Calu3 (cell line): ENCODE results near the gene TSPAN31. TPM values are rescaled to one million over a fixed set of nuclear protein-coding genes. Genes with fewer than 3 reads are reported as not detected.

Experiments used
- BruUV-seq: library from RNA; stranded (reverse); fragments of 400-500 nt; replicated peaks from 2 replicates; lab custom pipeline; 2021; lab: Mats Ljungman, UMichigan
- CTCF ChIA-PET: fragments of 300-600 bp; sonication (Branson Sonifier 250); formaldehyde crosslinking; loops from one replicate; lab custom pipeline; 2022; ENCODE audit warnings: antibody characterized with exemption; lab: Charles Lee
- DNase-seq: peaks from one replicate; pipeline ENCODE4 v3.0.0; 2022
- H3K27ac Mint-ChIP-seq: one replicate; pipeline ENCODE4 v1.8.0; 2022; ENCODE audit warnings: mixed read lengths; ENCODE audit not compliant: unreplicated experiment
- H3K27me3 Mint-ChIP-seq: one replicate; pipeline ENCODE4 v1.8.0; 2022; ENCODE audit warnings: mixed read lengths; ENCODE audit not compliant: unreplicated experiment
- H3K36me3 Mint-ChIP-seq: one replicate; pipeline ENCODE4 v1.8.0; 2022; ENCODE audit warnings: mild to moderate bottlenecking, moderate library complexity, mixed read lengths; ENCODE audit not compliant: insufficient read depth, unreplicated experiment
- H3K4me1 Mint-ChIP-seq: one replicate; pipeline ENCODE4 v1.8.0; 2022; ENCODE audit warnings: mild to moderate bottlenecking, low read depth, mixed read lengths; ENCODE audit not compliant: unreplicated experiment
- H3K4me3 Mint-ChIP-seq: one replicate; pipeline ENCODE4 v1.8.0; 2022; ENCODE audit warnings: mild to moderate bottlenecking, low read depth, moderate library complexity, mixed read lengths; ENCODE audit not compliant: unreplicated experiment
- H3K9me3 Mint-ChIP-seq: one replicate; pipeline ENCODE4 v1.8.0; 2022; ENCODE audit warnings: low read depth, mixed read lengths; ENCODE audit not compliant: unreplicated experiment
- intact Hi-C: fragments of 100-400 bp; cut with micrococcal nuclease; formaldehyde crosslinking; loops from one replicate; pipeline ENCODE4 v1.10.0; 2022; ENCODE audit not compliant: unreplicated experiment
- total RNA-seq: library from RNA; stranded (reverse); gene quantifications from 2 replicates; pipeline ENCODE4 v1.2.3, GENCODE V29; 2022
- TF ChIP-seq, protein P1 (sequence below): fragments of 200-600 bp; IDR thresholded peaks from one replicate; pipeline ENCODE4 v1.8.0; 2022; ENCODE audit warnings: antibody characterized with exemption; ENCODE audit not compliant: unreplicated experiment

Gene TSPAN31
- total RNA-seq, 1 experiment from 2014 or later: 40.2 TPM

DNA sequence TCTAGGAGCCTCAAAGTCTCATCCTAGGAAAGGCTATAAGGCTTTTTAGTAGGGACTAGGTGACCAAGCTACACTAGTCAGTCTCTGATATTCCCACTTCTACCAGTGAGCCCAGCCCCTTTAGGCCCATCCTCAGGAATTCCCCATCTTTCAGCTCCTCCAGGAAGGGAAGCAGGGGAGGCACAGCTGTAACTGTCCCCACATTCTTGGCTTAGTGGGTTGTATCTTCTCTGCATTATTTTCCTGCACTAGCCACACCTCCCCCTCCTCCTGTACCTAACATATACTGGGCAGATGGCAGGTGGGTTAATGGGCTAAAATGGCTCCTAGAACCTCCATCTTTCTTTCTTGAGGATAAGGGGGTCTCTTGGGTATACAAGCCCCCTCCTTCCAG is 22.5 kb downstream of the TSPAN31 start:
- CTCF ChIA-PET: interaction anchor here (1.7 kb wide), 1 partner anchor 11 kb away, joined by 9 read pairs; no protein-coding TSS in a partner anchor
- TF ChIP-seq, protein P1, sequence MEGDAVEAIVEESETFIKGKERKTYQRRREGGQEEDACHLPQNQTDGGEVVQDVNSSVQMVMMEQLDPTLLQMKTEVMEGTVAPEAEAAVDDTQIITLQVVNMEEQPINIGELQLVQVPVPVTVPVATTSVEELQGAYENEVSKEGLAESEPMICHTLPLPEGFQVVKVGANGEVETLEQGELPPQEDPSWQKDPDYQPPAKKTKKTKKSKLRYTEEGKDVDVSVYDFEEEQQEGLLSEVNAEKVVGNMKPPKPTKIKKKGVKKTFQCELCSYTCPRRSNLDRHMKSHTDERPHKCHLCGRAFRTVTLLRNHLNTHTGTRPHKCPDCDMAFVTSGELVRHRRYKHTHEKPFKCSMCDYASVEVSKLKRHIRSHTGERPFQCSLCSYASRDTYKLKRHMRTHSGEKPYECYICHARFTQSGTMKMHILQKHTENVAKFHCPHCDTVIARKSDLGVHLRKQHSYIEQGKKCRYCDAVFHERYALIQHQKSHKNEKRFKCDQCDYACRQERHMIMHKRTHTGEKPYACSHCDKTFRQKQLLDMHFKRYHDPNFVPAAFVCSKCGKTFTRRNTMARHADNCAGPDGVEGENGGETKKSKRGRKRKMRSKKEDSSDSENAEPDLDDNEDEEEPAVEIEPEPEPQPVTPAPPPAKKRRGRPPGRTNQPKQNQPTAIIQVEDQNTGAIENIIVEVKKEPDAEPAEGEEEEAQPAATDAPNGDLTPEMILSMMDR: no peak
- BruUV-seq: no TSS peak
- intact Hi-C loops: no loop called here
- H3K27me3 Mint-ChIP-seq: peaks cover 45% of the 10 kb centered on the region
- no peaks in the 10 kb centered on the region for H3K9me3 Mint-ChIP-seq
- H3K27ac Mint-ChIP-seq: peak overlapping the region; percentile 18
- H3K36me3 Mint-ChIP-seq: peaks cover 44% of the 10 kb centered on the region
- no peak for DNase-seq
- H3K4me1 Mint-ChIP-seq: peaks cover 31% of the 10 kb centered on the region
- no peak overlapping the region for H3K4me3 Mint-ChIP-seq

DNA sequence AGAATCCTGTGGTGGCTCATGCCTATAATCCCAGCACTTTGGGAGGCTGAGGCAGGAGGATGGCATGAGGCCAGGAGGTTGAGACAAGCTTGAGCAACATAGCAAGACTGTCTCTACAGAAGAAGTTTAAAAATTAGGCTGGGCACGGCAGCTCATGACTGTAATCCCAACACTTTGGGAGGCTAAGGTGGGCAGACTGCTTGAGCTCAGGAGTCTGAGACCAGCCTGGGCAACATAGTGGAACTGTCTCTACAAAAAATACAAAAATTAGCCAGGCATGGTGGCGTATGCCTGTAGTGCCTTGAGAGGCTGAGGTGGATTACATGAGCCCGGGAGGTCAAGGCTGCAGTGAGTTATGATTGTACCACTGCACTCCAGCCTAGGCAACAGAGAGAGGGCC is 23.0 kb downstream of the TSPAN31 start:
- CTCF ChIA-PET: no interaction called here

DNA sequence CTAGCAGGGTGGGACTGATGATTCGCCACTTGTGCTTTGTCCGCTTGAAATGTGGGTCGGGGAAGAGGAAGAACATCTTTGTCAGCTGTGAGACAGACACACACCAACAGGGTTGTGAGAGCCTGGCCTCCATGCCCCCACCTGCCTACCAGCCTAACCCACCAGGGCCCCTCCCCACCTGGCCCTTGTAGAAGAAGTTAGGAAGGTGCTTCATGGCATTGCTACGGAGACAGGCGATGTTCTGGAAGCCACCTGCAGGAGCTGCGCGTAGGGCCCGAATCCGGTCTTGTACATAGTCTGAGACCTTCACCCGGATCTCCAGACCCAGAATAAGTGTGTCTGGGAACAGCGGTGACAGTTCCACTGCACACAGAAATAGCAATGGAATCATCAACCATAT is 24.8 kb downstream of the TSPAN31 start:
- Mint-ChIP-seq H3K27me3 (peaks cover 26% of the 10 kb centered on the region), H3K36me3 (peaks cover 55% of the 10 kb centered on the region), H3K9me3 (no peaks in the 10 kb centered on the region), H3K4me1 (peaks cover 28% of the 10 kb centered on the region), H3K27ac (no peak overlapping the region), H3K4me3 (peak overlapping the region; percentile 2)
- TF ChIP-seq, protein P1: no peak
- no peak for DNase-seq
- intact Hi-C loops: no loop called here
- no TSS peak for BruUV-seq
- CTCF ChIA-PET: no interaction called here

More for the DNA sequence above, 23.0 kb downstream of the TSPAN31 start:
- Mint-ChIP-seq H3K36me3 (peaks cover 50% of the 10 kb centered on the region), H3K9me3 (no peaks in the 10 kb centered on the region), H3K27me3 (peaks cover 44% of the 10 kb centered on the region), H3K4me3 (no peak overlapping the region), H3K4me1 (peaks cover 31% of the 10 kb centered on the region), H3K27ac (no peak overlapping the region)
- intact Hi-C loops: no loop called here
- no TSS peak for BruUV-seq
- TF ChIP-seq, protein P1: no peak
- DNase-seq: no peak

DNA sequence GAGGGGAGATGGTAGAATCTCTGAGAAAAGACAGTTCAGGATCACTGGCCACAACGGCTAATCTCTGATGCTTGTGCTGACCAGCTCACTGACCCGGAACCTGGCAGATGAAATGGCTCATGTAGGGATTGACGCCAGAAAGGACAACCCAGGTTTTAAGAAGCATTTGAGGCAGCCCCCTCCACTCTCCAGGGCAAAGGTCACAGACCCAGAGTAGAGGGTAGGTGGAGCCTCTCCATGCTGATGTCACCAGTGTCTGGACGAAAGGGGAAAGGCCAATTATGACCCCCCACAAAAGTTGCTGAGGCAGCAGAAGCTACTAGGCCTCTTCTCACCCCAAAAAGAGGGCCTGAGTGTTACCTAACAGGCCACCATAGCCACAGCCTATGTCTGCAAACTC is 25.9 kb downstream of the TSPAN31 start:
- CTCF ChIA-PET: interaction anchor here (0.6 kb wide), 2 partner anchors 26 to 32 kb away, joined by 3 to 4 read pairs; partner anchors contain the start of gene TSPAN31
- TF ChIP-seq, protein P1: no peak
- Mint-ChIP-seq H3K27ac (no peak overlapping the region), H3K36me3 (peaks cover 52% of the 10 kb centered on the region), H3K4me3 (peak overlapping the region; percentile 84), H3K4me1 (peaks cover 17% of the 10 kb centered on the region), H3K27me3 (peaks cover 15% of the 10 kb centered on the region), H3K9me3 (no peaks in the 10 kb centered on the region)
- no TSS peak for BruUV-seq
- intact Hi-C loops: no loop called here
- DNase-seq: no peak
